ENCODE measurements around the gene ACSS1. TPM values are rescaled to one million over a fixed set of nuclear protein-coding genes. Genes with fewer than 3 reads are reported as not detected.

Gene ACSS1
- polyA plus RNA-seq, 3 donors, result 28.8 to 31.8 (median 31.8) TPM

GRCh38 chr20:25049261-25050060, 8.5 kb downstream of the ACSS1 start:
- no peak for DNase-seq

GRCh38 chr20:25048519-25048952, 9.4 kb downstream of the ACSS1 start:
- DNase-seq, result no peak

- no peak for DNase-seq
Observed at GRCh38 chr20:25047766-25048165, 10.2 kb downstream of the ACSS1 start.

- no peak for DNase-seq
Observed at GRCh38 chr20:25046736-25047666, 10.9 kb downstream of the ACSS1 start.

- no peak for DNase-seq
Observed at GRCh38 chr20:25046181-25046641, 11.7 kb downstream of the ACSS1 start.

GRCh38 chr20:25045343-25045712, 12.6 kb downstream of the ACSS1 start:
- DNase-seq, result no peak

GRCh38 chr20:25044660-25045342, 13.1 kb downstream of the ACSS1 start:
- no peak for DNase-seq

- no peak for DNase-seq
Observed at GRCh38 chr20:25044261-25044560, 13.7 kb downstream of the ACSS1 start.

- DNase-seq, result no peak
Observed at GRCh38 chr20:25043499-25044260, 14.3 kb downstream of the ACSS1 start.

- no peak for DNase-seq
Observed at GRCh38 chr20:25042531-25043498, 15.1 kb downstream of the ACSS1 start.

GRCh38 chr20:25041813-25042530, 16.0 kb downstream of the ACSS1 start:
- DNase-seq, result no peak

GRCh38 chr20:25040438-25040831, 17.5 kb downstream of the ACSS1 start:
- no peak for DNase-seq

GRCh38 chr20:25039697-25040437, 18.1 kb downstream of the ACSS1 start:
- no peak for DNase-seq

GRCh38 chr20:25038591-25039015, 19.3 kb downstream of the ACSS1 start:
- no peak for DNase-seq

GRCh38 chr20:25038103-25038410, 19.9 kb downstream of the ACSS1 start:
- DNase-seq, result no peak

- DNase-seq, result no peak
Observed at GRCh38 chr20:25037288-25038102, 20.4 kb downstream of the ACSS1 start.

- no peak for DNase-seq
Observed at GRCh38 chr20:25036331-25036936, 21.5 kb downstream of the ACSS1 start.

- no peak for DNase-seq
Observed at GRCh38 chr20:25035921-25036320, 22.0 kb downstream of the ACSS1 start.
